Uterus (tissue), 4 donors: ENCODE measurements around the gene SMCO4. TPM values are rescaled to one million over a fixed set of nuclear protein-coding genes. Genes with fewer than 3 reads are reported as not detected.

Experiments
- DNase-seq, 2 donors: peaks; one replicate each; pipeline ENCODE4 v3.0.0-alpha.2; 2019 to 2020
- H3K27ac ChIP-seq, 2 donors: fragments of 200-600 bp; sonication (generic); 1 replicate in 1 of 2; 2 replicates in 1 of 2; pipeline ENCODE4 v1.5.1; 2016 to 2018
- H3K27me3 ChIP-seq, 2 donors: fragments of 200-600 bp; sonication (generic); one replicate each; pipeline ENCODE4 v1.5.1; 2018 to 2019; ENCODE audit warnings: control low read depth in 1 of 2
- H3K36me3 ChIP-seq, 2 donors: fragments of 200-600 bp; sonication (generic); one replicate each; pipeline ENCODE4 v1.5.1; 2019; ENCODE audit warnings: control low read depth in 1 of 2
- H3K4me1 ChIP-seq, 2 donors: fragments of 200-600 bp; sonication (generic); one replicate each; pipeline ENCODE4 v1.5.1; 2018 to 2019; ENCODE audit warnings: control low read depth in 1 of 2
- H3K4me3 ChIP-seq, 2 donors: fragments of 200-600 bp; sonication (generic); 1 replicate in 1 of 2; 2 replicates in 1 of 2; pipeline ENCODE4 v1.5.1; 2018 to 2019; ENCODE audit warnings: mild to moderate bottlenecking in 1 of 2
- H3K9me3 ChIP-seq, 2 donors: fragments of 200-600 bp; sonication (generic); one replicate each; pipeline ENCODE4 v1.5.1; 2019; ENCODE audit warnings: control low read depth in 1 of 2
- CTCF ChIP-seq, 4 experiments: fragments of 200-600 bp in 2 of 4; fragments of 450-650 bp in 2 of 4; sonication (generic) in 2 of 4; IDR thresholded peaks; one replicate each; pipeline ENCODE4 v1.5.1; 2016 to 2019; ENCODE audit warnings: antibody characterized with exemption in 4 of 4, mild to moderate bottlenecking in 2 of 4, moderate library complexity in 1 of 4
- POLR2A ChIP-seq, 2 donors: fragments of 450-650 bp; IDR thresholded peaks; one replicate each; pipeline ENCODE4 v1.6.1; 2016; ENCODE audit warnings: antibody characterized with exemption in 2 of 2, mild to moderate bottlenecking in 1 of 2, moderate library complexity in 1 of 2
- intact Hi-C: fragments of 100-400 bp; cut with DNase I; formaldehyde crosslinking; loops from one replicate; pipeline ENCODE4 v1.15.1; 2023; ENCODE audit warnings: low total_unique reads
- total RNA-seq, 4 donors: library from RNA; depleted of rRNA in 3 of 4; stranded (reverse); fragments of >200 nt in 3 of 4; gene quantifications; one replicate each; pipeline versions ENCODE4 v1.1.0 to v1.2.4, GENCODE V29; 2014 to 2023
- donor health status: DM: yes; HTN: yes; CAD: no.

Gene SMCO4
- total RNA-seq, 4 donors from 2014 or later, result 7.2 to 30.0 (median 17.7) TPM

GRCh38 chr11:93498641-93499040, 44.5 kb downstream of the SMCO4 start:
- intact Hi-C loops, result no loop called here
- Histone ChIP-seq H3K4me1 (no peaks in the 10 kb centered on the region), H3K9me3 (no peaks in the 10 kb centered on the region), H3K27ac (no peak overlapping the region), H3K36me3 (no peaks in the 10 kb centered on the region), H3K4me3 (no peak overlapping the region), H3K27me3 (no peaks in the 10 kb centered on the region)
- no peak for TF ChIP-seq POLR2A (IDR thresholded peaks at IDR 0.05)
- TF ChIP-seq CTCF (IDR thresholded peaks at IDR 0.05), result no peak
- DNase-seq, result no peak

DNA sequence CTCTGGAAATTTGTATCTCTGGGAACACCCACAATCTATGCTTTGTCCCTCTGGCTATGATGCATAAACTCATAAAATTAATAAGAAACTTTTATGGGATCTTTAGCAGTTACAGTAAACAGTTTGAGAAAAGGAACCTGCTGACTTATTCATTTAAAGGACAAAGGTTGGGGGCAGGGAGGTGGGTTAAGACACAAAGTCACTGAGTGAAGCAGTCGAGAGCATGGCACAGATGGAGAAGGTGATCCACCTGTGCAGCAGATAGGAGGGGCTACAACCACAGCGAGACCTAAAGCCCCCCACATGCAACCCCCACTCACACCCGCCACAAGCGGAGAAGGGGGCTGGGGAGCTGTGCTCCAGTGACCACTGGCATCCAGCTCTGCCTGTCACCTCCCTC, 45.0 kb downstream of the SMCO4 start:
- no peak overlapping the region for H3K4me3 ChIP-seq
- no peaks in the 10 kb centered on the region for H3K9me3 ChIP-seq
- H3K4me1 ChIP-seq, result no peaks in the 10 kb centered on the region
- no peaks in the 10 kb centered on the region for H3K27me3 ChIP-seq
- intact Hi-C loops, result no loop called here
- TF ChIP-seq POLR2A (IDR thresholded peaks at IDR 0.05) (no peak), CTCF (IDR thresholded peaks at IDR 0.05) (no peak)
- DNase-seq, result no peak
- H3K27ac ChIP-seq, result no peak overlapping the region
- no peaks in the 10 kb centered on the region for H3K36me3 ChIP-seq

- Histone ChIP-seq H3K9me3 (no peaks in the 10 kb centered on the region), H3K4me1 (no peaks in the 10 kb centered on the region), H3K27me3 (no peaks in the 10 kb centered on the region), H3K27ac (no peak overlapping the region), H3K4me3 (no peak overlapping the region), H3K36me3 (no peaks in the 10 kb centered on the region)
- intact Hi-C loops, result no loop called here
- TF ChIP-seq POLR2A (IDR thresholded peaks at IDR 0.05) (no peak), CTCF (IDR thresholded peaks at IDR 0.05) (no peak)
- DNase-seq, result no peak
Measured at GRCh38 chr11:93497596-93497995, 45.6 kb downstream of the SMCO4 start.

- no peaks in the 10 kb centered on the region for H3K4me1 ChIP-seq
Measured at GRCh38 chr11:93494357-93494756, 48.8 kb downstream of the SMCO4 start.

DNA sequence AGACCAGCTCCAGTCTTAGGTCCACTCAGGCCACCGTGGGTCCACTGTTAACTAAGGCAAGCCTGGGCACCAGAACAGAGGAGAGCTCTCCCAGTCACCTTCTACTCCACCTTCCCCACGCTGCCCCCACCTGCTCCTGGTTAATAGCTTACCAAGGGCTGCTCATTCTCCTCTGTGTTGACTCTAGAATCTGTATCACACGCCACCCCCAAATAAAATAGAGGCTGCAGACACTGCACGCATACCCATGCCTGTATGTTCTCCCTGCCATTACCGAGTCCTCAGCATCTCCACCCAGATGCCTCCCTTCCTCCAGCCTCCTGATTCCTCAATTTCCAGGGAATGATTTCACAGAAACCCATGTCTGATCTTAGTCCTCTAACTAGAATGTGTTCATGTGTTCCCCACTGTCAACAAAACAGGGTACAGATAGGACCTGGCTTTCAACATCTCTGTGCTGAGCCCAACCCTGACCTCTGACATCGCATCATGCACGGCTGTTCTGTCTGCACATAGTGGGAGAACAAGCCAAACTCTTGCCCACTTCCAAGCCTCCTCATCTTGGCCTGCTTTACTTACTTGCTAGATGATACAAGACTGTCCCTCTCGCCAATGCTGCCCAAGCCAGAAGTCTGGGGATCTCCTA, 49.8 kb downstream of the SMCO4 start:
- intact Hi-C loops, result no loop called here
- H3K27me3 ChIP-seq, result no peaks in the 10 kb centered on the region
- DNase-seq, result no peak
- H3K27ac ChIP-seq, result no peak overlapping the region
- no peaks in the 10 kb centered on the region for H3K9me3 ChIP-seq
- TF ChIP-seq POLR2A (IDR thresholded peaks at IDR 0.05) (no peak), CTCF (IDR thresholded peaks at IDR 0.05) (no peak)
- H3K36me3 ChIP-seq, result no peaks in the 10 kb centered on the region
- no peaks in the 10 kb centered on the region for H3K4me1 ChIP-seq
- H3K4me3 ChIP-seq, result no peak overlapping the region

More at GRCh38 chr11:93494357-93494756, 48.8 kb downstream of the SMCO4 start:
- intact Hi-C loops, result no loop called here
- Histone ChIP-seq H3K27me3 (no peaks in the 10 kb centered on the region), H3K4me3 (no peak overlapping the region), H3K9me3 (no peaks in the 10 kb centered on the region), H3K36me3 (no peaks in the 10 kb centered on the region), H3K27ac (no peak overlapping the region)
- no peak for DNase-seq
- no peak for TF ChIP-seq CTCF (IDR thresholded peaks at IDR 0.05)
- TF ChIP-seq POLR2A (IDR thresholded peaks at IDR 0.05), result no peak
